BJ (cell line): ENCODE data around the gene FAM117B. TPM values are rescaled to one million over a fixed set of nuclear protein-coding genes. Genes with fewer than 3 reads are reported as not detected.
A peak's percentile ranks its signal among the peaks of the same experiment; 100 is the strongest.

Experiments used
- CTCF ChIA-PET: fragments of 350-600 bp; formaldehyde crosslinking; extraction: SDS; loops from one replicate; lab custom pipeline; 2021; ENCODE audit warnings: antibody characterized with exemption, inconsistent platforms; lab: Yijun Ruan, JAX
- POLR2A ChIA-PET: fragments of 300-600 bp; sonication (Branson Sonifier 250); formaldehyde crosslinking; extraction: SDS; loops from one replicate; lab custom pipeline; 2021; ENCODE audit warnings: antibody characterized with exemption; lab: Charles Lee
- DNase-seq: peaks from one replicate; pipeline ENCODE4 v3.0.0-alpha.2; 2011; ENCODE audit warnings: low read depth
- H3K27me3 ChIP-seq: 2 replicates; pipeline ENCODE4 v1.6.0; 2011; ENCODE audit warnings: low read length; ENCODE audit not compliant: control insufficient read depth, insufficient read depth
- H3K36me3 ChIP-seq: 2 replicates; pipeline ENCODE4 v1.5.1; 2011; ENCODE audit warnings: low read length; ENCODE audit not compliant: control insufficient read depth, insufficient read depth
- H3K4me3 ChIP-seq: 2 replicates; pipeline ENCODE4 v1.5.1; 2011; ENCODE audit warnings: low read depth, mild to moderate bottlenecking, control low read depth, low read length
- CTCF ChIP-seq: IDR thresholded peaks from 2 replicates; pipeline ENCODE4 v1.5.1; 2011; ENCODE audit warnings: low read depth, mild to moderate bottlenecking, control low read depth, inconsistent platforms, low read length, moderate library complexity; ENCODE audit not compliant: insufficient read depth
- polyA plus RNA-seq: library from polyadenylated mRNA; depleted of rRNA; stranded (reverse); fragments of >200 nt; gene quantifications from 2 replicates; pipeline ENCODE4 v1.2.3, GENCODE V29; 2011

FAM117B gene
- polyA plus RNA-seq, 1 experiment: 0.29 TPM

GRCh38 chr2:202627042-202627441 is 7.7 kb upstream of the FAM117B start:
- peaks cover 1% of the 10 kb centered on the region; the same call in 1 of the 2 replicates for H3K27me3 ChIP-seq
- CTCF ChIA-PET: interaction anchor here (0.6 kb wide), 1 partner anchor 216 kb away, joined by 3 read pairs; no protein-coding TSS in a partner anchor
- POLR2A ChIA-PET: no interaction called here
- TF ChIP-seq CTCF: no peak
- DNase-seq: no peak
- no peak overlapping the region for H3K4me3 ChIP-seq
- H3K36me3 ChIP-seq: no peaks in the 10 kb centered on the region

- Histone ChIP-seq H3K36me3 (no peaks in the 10 kb centered on the region), H3K27me3 (peaks cover 1% of the 10 kb centered on the region; the same call in 1 of the 2 replicates), H3K4me3 (no peak overlapping the region)
- ChIA-PET CTCF (no interaction called here), POLR2A (no interaction called here)
- no peak for DNase-seq
- TF ChIP-seq CTCF: no peak
Measured at GRCh38 chr2:202628646-202629198, 6.0 kb upstream of the FAM117B start.

GRCh38 chr2:202632682-202633290 is 2.0 kb upstream of the FAM117B start:
- no peaks in the 10 kb centered on the region for H3K36me3 ChIP-seq
- ChIA-PET CTCF (interaction anchor here (0.6 to 1.0 kb wide), 3 partner anchors 44 to 1265 kb away, joined by 3 to 4 read pairs (median 4); no protein-coding TSS in a partner anchor), POLR2A (no interaction called here)
- H3K4me3 ChIP-seq: no peak overlapping the region
- DNase-seq: no peak
- no peak for TF ChIP-seq CTCF
- peaks cover 1% of the 10 kb centered on the region; the same call in 1 of the 2 replicates for H3K27me3 ChIP-seq

- no peak for DNase-seq
- H3K36me3 ChIP-seq: no peaks in the 10 kb centered on the region
- H3K27me3 ChIP-seq: peaks cover 1% of the 10 kb centered on the region; the same call in 1 of the 2 replicates
- H3K4me3 ChIP-seq: no peak overlapping the region
- TF ChIP-seq CTCF: no peak
- POLR2A ChIA-PET: no interaction called here
- CTCF ChIA-PET: interaction anchor here (0.6 kb wide), 1 partner anchor 136 kb away, joined by 4 read pairs; no protein-coding TSS in a partner anchor
Measured at GRCh38 chr2:202633470-202633869, 1.3 kb upstream of the FAM117B start.

- no peaks in the 10 kb centered on the region for H3K36me3 ChIP-seq
- no peak for DNase-seq
- CTCF ChIA-PET: interaction anchor here (0.6 kb wide), 1 partner anchor 62 kb away, joined by 3 read pairs; no protein-coding TSS in a partner anchor
- POLR2A ChIA-PET: no interaction called here
- no peak for TF ChIP-seq CTCF
- H3K4me3 ChIP-seq: peak overlapping the region; percentile 97
- H3K27me3 ChIP-seq: no peaks in the 10 kb centered on the region
Measured at GRCh38 chr2:202635428-202636212, 851 bp downstream of the FAM117B start.
